HUES64 (cell line): ENCODE results near the gene TTLL7.
"Not testable (repeated sequence)": the region's sequence is repeated elsewhere in the genome, so short reads cannot be mapped to it uniquely, and the experiment has no call there.

Experiments used
- H3K27ac ChIP-seq: 2 replicates; pipeline ENCODE4 v1.7.0; 2013; ENCODE audit warnings: low read depth, low read length, inconsistent platforms
- H3K27me3 ChIP-seq: 2 replicates; pipeline ENCODE4 v1.6.1; 2013; ENCODE audit warnings: mild to moderate bottlenecking, low read length; ENCODE audit not compliant: insufficient read depth
- H3K36me3 ChIP-seq: 2 replicates; pipeline ENCODE4 v1.6.1; 2013; ENCODE audit warnings: mild to moderate bottlenecking, low read length; ENCODE audit not compliant: insufficient read depth
- H3K4me1 ChIP-seq: 2 replicates; pipeline ENCODE4 v1.6.1; 2013; ENCODE audit warnings: mild to moderate bottlenecking, low read length, moderate library complexity; ENCODE audit not compliant: insufficient read depth
- H3K4me3 ChIP-seq: 2 replicates; pipeline ENCODE4 v1.5.1; 2013; ENCODE audit warnings: mild to moderate bottlenecking, low read length, moderate library complexity
- H3K9ac ChIP-seq: 2 replicates; pipeline ENCODE4 v1.6.1; 2013; ENCODE audit warnings: mild to moderate bottlenecking, low read depth, low read length
- H3K9me3 ChIP-seq: 2 replicates; pipeline ENCODE4 v1.6.1; 2013; ENCODE audit warnings: low read depth, low read length; ENCODE audit not compliant: insufficient read depth
- WGBS: fragments of 150-250, 120-280 bp; methylation state at CpG from one replicate; pipeline ENCODE4 v1.1.7; 2013; ENCODE audit warnings: missing lambda C conversion rate; 5-methylcytosine and 5-hydroxymethylcytosine counted together

TTLL7 gene

GRCh38 chr1:83928396-83928795, 70.5 kb downstream of the TTLL7 start:
- Histone ChIP-seq H3K4me1 (peaks cover 12% of the 10 kb centered on the region; the same call in 1 of the 2 replicates), H3K36me3 (no peaks in the 10 kb centered on the region), H3K9ac (no peak overlapping the region), H3K27me3 (no peaks in the 10 kb centered on the region), H3K9me3 (no peaks in the 10 kb centered on the region), H3K27ac (no peak overlapping the region), H3K4me3 (no peak overlapping the region)

- peaks cover 15% of the 10 kb centered on the region; the same call in 1 of the 2 replicates for H3K4me1 ChIP-seq
- no CpG with 5 or more reads among the region's 1 CpG for WGBS
- H3K27me3 ChIP-seq: no peaks in the 10 kb centered on the region
- H3K9ac ChIP-seq: no peak overlapping the region
- H3K36me3 ChIP-seq: no peaks in the 10 kb centered on the region
- no peak overlapping the region for H3K4me3 ChIP-seq
- H3K27ac ChIP-seq: no peak overlapping the region
- no peaks in the 10 kb centered on the region for H3K9me3 ChIP-seq
These were observed 71.2 kb downstream of the TTLL7 start for GRCh38 chr1:83927701-83928100.

- Histone ChIP-seq H3K4me3 (no peak overlapping the region), H3K9ac (no peak overlapping the region), H3K4me1 (peaks cover 15% of the 10 kb centered on the region; the same call in 1 of the 2 replicates), H3K36me3 (no peaks in the 10 kb centered on the region), H3K9me3 (no peaks in the 10 kb centered on the region), H3K27me3 (no peaks in the 10 kb centered on the region), H3K27ac (no peak overlapping the region)
These were observed 71.9 kb downstream of the TTLL7 start for GRCh38 chr1:83927061-83927460.

DNA sequence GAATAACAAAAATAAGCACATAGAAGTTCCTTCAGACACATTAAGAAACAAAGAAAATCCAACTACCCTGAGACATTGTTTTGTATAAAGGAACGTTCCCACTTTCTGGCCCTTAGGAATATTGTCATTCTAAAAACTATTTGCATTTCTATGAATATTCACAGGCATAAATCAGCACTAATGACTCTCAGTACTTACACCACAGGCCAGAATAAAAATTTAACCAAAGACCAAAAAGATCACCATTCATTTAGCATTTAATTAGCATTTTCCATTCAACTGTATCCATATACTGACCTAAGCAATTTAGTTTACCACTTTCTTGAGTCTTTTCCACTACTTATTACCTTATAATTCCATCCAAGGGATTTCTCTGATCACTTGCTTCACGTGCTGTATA, 75.4 kb downstream of the TTLL7 start:
- no peak overlapping the region for H3K9ac ChIP-seq
- 85% methylated on average over 2 of the region's 2 CpGs for WGBS
- H3K27ac ChIP-seq: no peak overlapping the region
- peaks cover 15% of the 10 kb centered on the region; the same call in 1 of the 2 replicates for H3K4me1 ChIP-seq
- H3K9me3 ChIP-seq: no peaks in the 10 kb centered on the region
- H3K36me3 ChIP-seq: no peaks in the 10 kb centered on the region
- H3K27me3 ChIP-seq: no peaks in the 10 kb centered on the region
- H3K4me3 ChIP-seq: no peak overlapping the region

- no peaks in the 10 kb centered on the region for H3K36me3 ChIP-seq
- no peak overlapping the region for H3K4me3 ChIP-seq
- H3K4me1 ChIP-seq: 0 out of 2 replicates have a peak, but pooled peaks cover 11% of the 10 kb centered on the region
- no peak overlapping the region for H3K9ac ChIP-seq
- H3K27me3 ChIP-seq: no peaks in the 10 kb centered on the region
- no peak overlapping the region for H3K27ac ChIP-seq
- whole genome bisulfite sequencing: no CpG with 5 or more reads among the region's 1 CpG
- H3K9me3 ChIP-seq: no peaks in the 10 kb centered on the region
These were observed 76.5 kb downstream of the TTLL7 start for GRCh38 chr1:83922431-83922830.

GRCh38 chr1:83920320-83920719, 78.6 kb downstream of the TTLL7 start:
- Histone ChIP-seq H3K4me1 (0 out of 2 replicates have a peak, but pooled peaks cover 5% of the 10 kb centered on the region), H3K36me3 (no peaks in the 10 kb centered on the region), H3K27me3 (no peaks in the 10 kb centered on the region), H3K9me3 (no peaks in the 10 kb centered on the region), H3K9ac (no peak overlapping the region), H3K4me3 (no peak overlapping the region), H3K27ac (no peak overlapping the region)
- 100% methylated on average over 1 of the region's 1 CpG for WGBS

GRCh38 chr1:83919872-83920271, 79.1 kb downstream of the TTLL7 start:
- Histone ChIP-seq H3K4me1 (0 out of 2 replicates have a peak, but pooled peaks cover 5% of the 10 kb centered on the region), H3K36me3 (no peaks in the 10 kb centered on the region), H3K9ac (no peak overlapping the region), H3K27me3 (no peaks in the 10 kb centered on the region), H3K9me3 (no peaks in the 10 kb centered on the region), H3K4me3 (no peak overlapping the region), H3K27ac (no peak overlapping the region)
- WGBS: 97% methylated on average over 1 of the region's 1 CpG

DNA sequence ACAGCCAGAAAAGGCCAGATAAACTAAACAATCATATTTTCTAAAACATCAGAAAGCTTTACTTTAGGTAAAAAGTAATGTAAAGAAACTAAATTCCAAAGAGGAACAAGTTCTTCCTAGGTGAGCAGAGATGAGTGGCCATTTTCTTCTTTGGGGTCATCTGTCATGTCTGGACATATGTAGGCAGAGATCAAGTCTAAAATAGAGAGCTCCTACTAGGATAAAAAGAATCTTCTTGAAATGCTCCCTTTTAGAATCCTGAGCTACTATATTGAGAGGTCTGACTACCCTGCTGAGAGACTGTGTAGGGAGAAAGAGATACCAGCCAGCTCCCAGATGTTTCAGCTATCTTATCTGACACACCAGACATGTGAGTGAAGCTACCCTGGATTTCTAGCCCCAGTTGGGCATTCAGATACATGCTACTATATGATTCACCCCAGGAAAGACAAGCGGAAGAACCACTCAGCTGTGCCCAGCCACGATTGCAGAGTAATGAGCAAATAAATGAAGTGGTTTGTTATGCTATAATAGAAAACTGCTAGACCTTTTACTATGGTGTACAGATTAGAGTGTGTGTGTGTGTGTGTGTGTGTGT, 80.1 kb downstream of the TTLL7 start:
- no peaks in the 10 kb centered on the region for H3K36me3 ChIP-seq
- WGBS: 39% methylated on average over 2 of the region's 2 CpGs

DNA sequence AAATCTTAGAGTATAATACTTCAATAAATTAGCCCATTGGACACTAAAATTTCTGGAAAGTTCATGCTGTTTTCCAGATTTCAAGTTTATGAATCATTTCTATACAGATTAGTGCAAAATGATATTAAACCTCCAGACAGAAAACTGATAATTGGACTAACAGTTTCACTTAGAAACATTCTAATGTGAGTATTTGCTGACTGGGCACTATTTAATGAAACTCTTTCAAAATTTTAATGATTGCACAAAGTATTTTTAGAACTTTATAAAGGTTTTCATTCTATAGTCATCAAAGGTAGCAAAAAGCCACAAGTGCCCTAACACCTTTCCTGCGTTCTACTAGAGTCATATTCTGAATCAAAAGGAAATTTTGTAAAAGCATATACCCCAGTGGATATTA, 81.0 kb downstream of the TTLL7 start:
- Histone ChIP-seq H3K9ac (no peak overlapping the region), H3K27ac (no peak overlapping the region), H3K9me3 (no peaks in the 10 kb centered on the region), H3K27me3 (no peaks in the 10 kb centered on the region), H3K36me3 (no peaks in the 10 kb centered on the region), H3K4me3 (no peak overlapping the region), H3K4me1 (no peaks in the 10 kb centered on the region)
- WGBS: 89% methylated on average over 1 of the region's 1 CpG

More for the DNA sequence above, 80.1 kb downstream of the TTLL7 start:
- Histone ChIP-seq H3K4me1 (0 out of 2 replicates have a peak, but pooled peaks cover 5% of the 10 kb centered on the region), H3K9ac (no peak overlapping the region), H3K27ac (no peak overlapping the region), H3K27me3 (no peaks in the 10 kb centered on the region), H3K9me3 (no peaks in the 10 kb centered on the region), H3K4me3 (no peak overlapping the region)

DNA sequence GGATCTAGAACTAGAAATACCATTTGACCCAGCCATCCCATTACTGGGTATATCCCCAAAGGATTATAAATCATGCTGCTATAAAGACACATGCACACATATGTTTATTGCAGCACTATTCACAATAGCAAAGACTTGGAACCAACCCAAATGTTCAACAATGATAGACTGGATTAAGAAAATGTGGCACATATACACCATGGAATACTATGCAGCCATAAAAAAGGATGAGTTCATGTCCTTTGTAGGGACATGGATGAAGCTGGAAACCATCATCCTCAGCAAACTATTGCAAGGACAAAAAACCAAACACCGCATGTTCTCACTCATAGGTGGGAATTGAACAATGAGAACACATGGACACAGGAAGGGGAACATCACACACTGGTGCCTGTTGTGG, 82.8 kb downstream of the TTLL7 start:
- H3K4me3 ChIP-seq, H3K4me1 ChIP-seq, H3K36me3 ChIP-seq, H3K27me3 ChIP-seq, H3K27ac ChIP-seq, H3K9ac ChIP-seq, H3K9me3 ChIP-seq: not testable (repeated sequence)
- WGBS: 100% methylated on average over 1 of the region's 1 CpG

DNA sequence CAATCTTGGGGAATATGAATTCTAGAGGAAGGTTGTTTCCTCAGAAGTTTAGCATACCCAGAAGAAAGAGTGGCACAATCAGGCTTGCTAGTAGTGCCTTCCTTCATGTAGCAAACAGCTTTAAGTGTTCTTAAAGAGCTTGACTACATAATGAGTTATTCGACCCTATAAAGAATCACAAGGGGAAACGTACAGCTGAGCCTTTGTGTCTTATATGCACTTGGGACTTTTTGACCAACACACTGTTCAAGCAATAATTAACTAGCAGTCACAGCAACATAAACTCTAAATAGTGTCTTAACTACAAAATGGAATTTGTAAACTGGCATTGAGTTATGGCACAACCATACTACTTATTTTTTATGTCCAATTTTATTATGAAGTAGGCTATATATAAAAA, 86.1 kb downstream of the TTLL7 start:
- no peak overlapping the region for H3K27ac ChIP-seq
- no peaks in the 10 kb centered on the region; the same call in 1 of the 2 replicates for H3K4me1 ChIP-seq
- 84% methylated on average over 2 of the region's 2 CpGs for WGBS
- H3K36me3 ChIP-seq: no peaks in the 10 kb centered on the region
- no peaks in the 10 kb centered on the region for H3K27me3 ChIP-seq
- no peaks in the 10 kb centered on the region for H3K9me3 ChIP-seq
- H3K9ac ChIP-seq: no peak overlapping the region
- no peak overlapping the region for H3K4me3 ChIP-seq

DNA sequence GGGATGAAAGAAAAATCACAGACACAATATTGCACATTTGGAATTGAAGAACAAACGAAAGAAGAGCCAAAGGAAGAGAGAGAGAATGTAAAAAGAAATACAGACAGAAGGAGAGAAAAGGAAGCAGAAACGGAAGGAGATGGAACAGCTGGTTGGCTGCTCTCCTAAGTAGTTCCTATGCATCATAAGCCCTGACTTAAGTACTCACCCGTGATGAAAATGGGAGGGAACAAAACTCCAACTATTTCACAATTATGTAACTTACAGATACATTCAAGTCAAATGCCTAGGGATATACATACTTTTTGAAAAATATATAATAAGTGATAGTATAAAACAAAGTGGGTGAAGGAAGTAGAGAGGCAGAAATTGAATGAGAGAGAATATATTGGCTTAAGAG, 88.5 kb downstream of the TTLL7 start:
- Histone ChIP-seq H3K4me3 (no peak overlapping the region), H3K9ac (no peak overlapping the region), H3K9me3 (no peaks in the 10 kb centered on the region), H3K36me3 (no peaks in the 10 kb centered on the region), H3K4me1 (no peaks in the 10 kb centered on the region; the same call in 1 of the 2 replicates), H3K27me3 (no peaks in the 10 kb centered on the region), H3K27ac (no peak overlapping the region)
- WGBS: 85% methylated on average over 3 of the region's 3 CpGs
